ENCODE data around the gene ZNF560.
A peak's percentile ranks its signal among the peaks of the same experiment; 100 is the strongest.

The ZNF560 gene

GRCh38 chr19:9435279-9436268, 62.8 kb downstream of the ZNF560 start, which contains the start of gene ZNF266:
Gene ZNF266 (minus strand): TSS chr19:9435573. CDS start chr19:9420089, 15,484 bp downstream.
- peak; percentile 93 to 94 for DNase-seq

- DNase-seq = peak; percentile 36 to 57
These were observed 66.9 kb downstream of the ZNF560 start for GRCh38 chr19:9431475-9431874.

GRCh38 chr19:9430444-9430843, 68.0 kb downstream of the ZNF560 start:
- DNase-seq = no peak

- DNase-seq = no peak
These were observed 70.5 kb downstream of the ZNF560 start for GRCh38 chr19:9427941-9428340.
